Activated CD8-positive, alpha-beta memory T cell treated with anti-CD3 and anti-CD28 coated beads, Interleukin-2, amount 50 U/mL, for 48 hours (primary cell): ENCODE results near the gene MED12L.
"Not testable (repeated sequence)": the region's sequence is repeated elsewhere in the genome, so short reads cannot be mapped to it uniquely, and the experiment has no call there.

Source experiments
- DNase-seq: peaks from one replicate; pipeline ENCODE4 v3.0.0-alpha.2; 2020

Gene MED12L, protein sequence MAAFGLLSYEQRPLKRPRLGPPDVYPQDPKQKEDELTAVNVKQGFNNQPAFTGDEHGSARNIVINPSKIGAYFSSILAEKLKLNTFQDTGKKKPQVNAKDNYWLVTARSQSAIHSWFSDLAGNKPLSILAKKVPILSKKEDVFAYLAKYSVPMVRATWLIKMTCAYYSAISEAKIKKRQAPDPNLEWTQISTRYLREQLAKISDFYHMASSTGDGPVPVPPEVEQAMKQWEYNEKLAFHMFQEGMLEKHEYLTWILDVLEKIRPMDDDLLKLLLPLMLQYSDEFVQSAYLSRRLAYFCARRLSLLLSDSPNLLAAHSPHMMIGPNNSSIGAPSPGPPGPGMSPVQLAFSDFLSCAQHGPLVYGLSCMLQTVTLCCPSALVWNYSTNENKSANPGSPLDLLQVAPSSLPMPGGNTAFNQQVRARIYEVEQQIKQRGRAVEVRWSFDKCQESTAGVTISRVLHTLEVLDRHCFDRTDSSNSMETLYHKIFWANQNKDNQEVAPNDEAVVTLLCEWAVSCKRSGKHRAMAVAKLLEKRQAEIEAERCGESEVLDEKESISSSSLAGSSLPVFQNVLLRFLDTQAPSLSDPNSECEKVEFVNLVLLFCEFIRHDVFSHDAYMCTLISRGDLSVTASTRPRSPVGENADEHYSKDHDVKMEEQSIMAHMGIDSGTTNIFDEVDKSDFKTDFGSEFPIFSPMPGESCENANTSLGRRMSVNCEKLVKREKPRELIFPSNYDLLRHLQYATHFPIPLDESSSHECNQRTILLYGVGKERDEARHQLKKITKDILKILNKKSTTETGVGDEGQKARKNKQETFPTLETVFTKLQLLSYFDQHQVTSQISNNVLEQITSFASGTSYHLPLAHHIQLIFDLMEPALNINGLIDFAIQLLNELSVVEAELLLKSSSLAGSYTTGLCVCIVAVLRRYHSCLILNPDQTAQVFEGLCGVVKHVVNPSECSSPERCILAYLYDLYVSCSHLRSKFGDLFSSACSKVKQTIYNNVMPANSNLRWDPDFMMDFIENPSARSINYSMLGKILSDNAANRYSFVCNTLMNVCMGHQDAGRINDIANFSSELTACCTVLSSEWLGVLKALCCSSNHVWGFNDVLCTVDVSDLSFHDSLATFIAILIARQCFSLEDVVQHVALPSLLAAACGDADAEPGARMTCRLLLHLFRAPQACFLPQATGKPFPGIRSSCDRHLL (N-terminal part only)

DNA sequence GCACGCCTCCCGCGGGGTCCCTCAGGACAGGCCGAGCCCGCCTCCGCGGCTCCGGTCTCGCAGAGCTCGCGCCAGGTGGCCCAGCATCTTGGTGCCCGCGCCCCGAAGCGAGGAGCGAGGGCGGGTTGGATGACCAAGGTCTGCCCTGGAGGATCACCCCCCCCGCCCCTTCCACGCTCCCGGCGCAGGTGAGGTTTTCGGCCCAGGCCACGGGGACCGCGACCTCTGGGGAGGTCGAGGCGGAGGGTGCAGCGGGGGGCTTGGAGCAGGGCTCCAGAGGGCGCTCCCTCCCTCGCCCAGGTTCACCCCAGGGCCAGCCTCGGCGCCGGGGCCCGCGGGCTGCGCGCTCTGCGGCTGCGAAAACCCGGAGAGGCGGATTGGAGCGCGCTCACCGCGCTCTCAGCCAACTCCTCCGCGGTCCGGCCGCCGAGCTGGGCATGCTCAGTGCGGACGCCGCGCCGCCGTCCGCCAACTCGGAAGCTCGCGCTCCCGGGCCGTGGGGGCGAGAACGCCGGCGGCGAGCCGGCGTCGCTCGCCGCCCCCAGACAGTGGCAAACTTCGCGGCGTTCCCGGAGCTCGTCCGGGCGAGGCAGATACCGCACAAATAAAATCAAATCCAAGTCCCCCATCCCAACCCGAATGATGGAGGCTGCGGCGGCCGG, at the start of gene MED12L:
Gene MED12L (plus strand): TSS at position 438 of the 662 bp plus-strand sequence. CDS start 1,263 bp downstream, outside the sequence.
- DNase-seq: peak; percentile 84

DNA sequence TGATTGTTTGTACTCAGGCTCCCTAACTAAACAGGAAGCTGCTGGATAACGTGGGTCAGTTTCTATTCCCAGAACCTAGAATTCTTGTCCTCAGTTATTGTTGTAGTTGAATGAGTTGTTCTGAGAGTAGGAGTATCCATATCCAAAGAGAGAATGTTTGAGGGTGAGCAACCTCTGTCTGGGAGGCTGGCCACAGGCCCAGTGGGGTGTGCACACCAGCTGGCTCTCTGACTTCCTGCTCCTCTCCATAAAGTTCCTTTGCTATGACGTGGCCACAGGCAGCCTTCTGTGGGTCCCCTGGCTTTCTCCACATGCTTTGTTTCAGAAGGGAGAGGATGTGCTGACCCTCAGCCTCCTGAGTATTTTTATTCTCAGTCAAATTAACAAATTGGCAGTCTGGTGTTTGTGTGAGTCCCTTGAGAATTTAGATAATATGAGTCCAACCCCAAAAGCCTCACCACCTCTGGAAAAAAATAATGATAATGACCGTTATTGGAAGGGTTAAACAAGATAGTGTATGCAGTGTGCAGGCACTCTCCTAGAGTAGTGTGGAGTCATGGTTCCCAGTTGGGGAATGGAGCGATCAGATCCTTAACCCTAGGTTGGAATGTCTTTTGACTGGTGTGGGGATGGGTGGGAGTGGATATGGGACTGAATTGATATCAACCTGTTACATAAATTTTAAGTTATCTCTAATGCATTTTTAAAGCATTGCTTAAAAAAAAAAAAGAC, 47.6 kb upstream of the MED12L start:
- DNase-seq: no peak

DNA sequence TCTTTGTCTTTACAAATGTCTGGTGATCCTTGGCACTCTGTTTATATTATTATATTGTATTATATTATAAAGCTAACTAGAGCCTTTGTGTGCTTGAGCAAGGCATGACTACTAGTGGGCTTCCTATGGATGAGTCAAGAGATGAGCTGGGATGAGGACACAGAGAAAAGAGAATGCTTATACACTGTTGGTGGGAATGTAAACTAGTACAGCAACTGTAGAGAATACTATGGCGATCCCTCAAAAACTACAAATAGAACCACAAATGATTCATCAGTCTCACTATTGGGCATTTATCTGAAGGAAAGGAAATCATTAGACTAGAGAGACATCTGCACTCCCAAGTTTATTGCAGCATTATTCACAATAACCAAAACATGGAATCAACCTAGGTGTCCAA, 40.8 kb upstream of the MED12L start:
- DNase-seq: no peak

- no peak for DNase-seq
Observed at GRCh38 chr3:151047636-151048035, 37.8 kb upstream of the MED12L start.

GRCh38 chr3:151051533-151051932, 33.9 kb upstream of the MED12L start:
- no peak for DNase-seq

DNA sequence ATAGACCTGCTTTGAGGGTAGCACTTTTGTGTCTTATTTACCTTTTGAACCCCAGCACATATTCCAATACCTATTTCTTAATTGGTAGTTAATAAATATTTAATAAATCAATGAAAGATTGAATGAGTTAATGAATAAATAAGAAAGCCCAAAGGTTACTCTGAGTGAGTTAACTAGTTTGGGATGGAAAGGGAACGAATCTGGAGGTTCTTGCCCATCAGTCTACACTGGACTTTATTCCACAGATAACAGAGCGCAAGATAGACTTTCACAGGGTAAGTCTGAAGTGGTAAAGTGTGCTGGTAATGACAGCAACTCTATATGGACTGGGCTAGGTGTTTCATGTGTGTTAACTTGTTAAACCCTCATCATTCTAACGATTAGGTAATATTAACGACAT, 33.1 kb upstream of the MED12L start:
- no peak for DNase-seq

DNA sequence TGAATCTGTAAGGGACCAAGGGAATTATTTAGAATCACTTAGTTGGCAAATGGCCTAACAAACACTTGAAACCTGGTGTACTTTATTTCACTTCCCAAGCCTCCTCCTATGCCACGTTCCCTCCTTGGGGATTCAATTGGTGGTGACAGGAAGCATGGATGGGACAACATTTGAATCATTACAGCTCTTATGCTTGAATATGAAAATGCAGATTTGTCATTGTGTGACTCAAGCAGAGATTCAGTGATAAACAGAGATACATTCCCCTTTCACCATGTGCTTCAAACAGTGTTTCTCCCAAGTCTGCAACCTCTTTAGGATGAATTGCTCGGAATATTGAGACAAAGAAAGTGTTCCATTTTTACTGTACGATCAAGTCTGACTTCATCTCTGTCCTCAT, 32.7 kb upstream of the MED12L start:
- DNase-seq: no peak

DNA sequence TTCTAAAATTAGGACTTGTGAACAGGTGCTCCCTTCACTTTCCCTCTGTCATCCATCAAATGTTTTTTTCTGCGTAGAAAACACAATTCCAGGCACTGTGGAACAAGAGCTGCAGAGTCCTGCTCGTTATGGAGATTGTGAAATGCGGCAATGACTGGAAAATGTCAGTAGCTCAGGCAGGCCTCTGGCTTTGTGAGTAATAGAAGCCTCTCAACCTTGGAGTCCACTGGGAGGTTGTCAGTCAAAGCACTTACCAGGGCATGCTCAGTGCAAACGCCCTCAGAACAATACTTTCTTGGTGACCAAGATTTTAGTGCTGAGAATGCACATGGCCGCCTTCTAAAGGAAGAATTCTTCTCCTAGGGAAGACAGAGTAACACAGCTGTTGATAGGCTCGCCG, 26.7 kb upstream of the MED12L start:
- no peak for DNase-seq

- DNase-seq: no peak
Observed at GRCh38 chr3:151062611-151063010, 22.9 kb upstream of the MED12L start.

GRCh38 chr3:151067158-151067557, 18.3 kb upstream of the MED12L start:
- DNase-seq: no peak

DNA sequence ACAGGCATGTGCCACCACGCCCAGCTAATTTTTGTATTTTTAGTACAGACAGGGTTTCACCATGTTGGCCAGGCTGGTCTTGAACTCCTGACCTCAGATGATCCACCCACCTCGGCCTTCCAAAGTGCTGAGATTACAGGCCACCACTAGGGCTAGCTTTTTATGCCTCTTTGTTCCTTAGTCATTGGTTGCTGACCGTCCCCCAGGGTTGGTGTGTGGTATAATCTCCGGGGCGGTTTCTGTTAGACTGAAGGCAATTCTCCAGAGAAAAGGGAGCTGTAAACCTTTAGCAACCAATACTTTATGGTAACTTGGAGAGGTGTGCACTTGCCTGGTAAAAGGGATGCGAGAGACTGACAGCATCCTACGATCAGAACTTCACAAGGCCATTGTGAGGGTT, 12.6 kb upstream of the MED12L start:
- not testable (repeated sequence) for DNase-seq

DNA sequence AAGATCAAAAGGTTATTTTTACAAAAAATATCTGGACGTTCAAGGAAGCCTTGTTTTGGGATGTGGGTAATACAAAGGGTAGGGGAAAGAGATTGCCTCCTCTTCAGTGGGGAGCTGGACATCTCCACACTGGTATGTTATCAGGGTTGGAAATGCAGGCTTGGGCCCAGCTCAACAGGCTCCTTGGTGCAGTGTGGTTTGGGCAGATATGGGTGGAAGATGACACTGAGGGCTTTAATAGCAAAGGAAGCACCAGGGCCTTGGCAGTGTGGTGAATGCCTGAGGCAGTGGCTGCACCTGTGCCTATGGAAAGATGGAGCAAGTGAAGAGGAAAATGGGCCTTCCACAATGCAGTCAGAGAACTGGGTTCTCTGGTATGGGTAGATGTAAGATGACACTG, 11.2 kb upstream of the MED12L start:
- DNase-seq: no peak

GRCh38 chr3:151075869-151076562, 9.4 kb upstream of the MED12L start:
- no peak for DNase-seq

- DNase-seq: no peak
Observed at GRCh38 chr3:151076626-151077025, 8.8 kb upstream of the MED12L start.

- not testable (repeated sequence) for DNase-seq
Observed at GRCh38 chr3:151081082-151081481, 4.4 kb upstream of the MED12L start.

DNA sequence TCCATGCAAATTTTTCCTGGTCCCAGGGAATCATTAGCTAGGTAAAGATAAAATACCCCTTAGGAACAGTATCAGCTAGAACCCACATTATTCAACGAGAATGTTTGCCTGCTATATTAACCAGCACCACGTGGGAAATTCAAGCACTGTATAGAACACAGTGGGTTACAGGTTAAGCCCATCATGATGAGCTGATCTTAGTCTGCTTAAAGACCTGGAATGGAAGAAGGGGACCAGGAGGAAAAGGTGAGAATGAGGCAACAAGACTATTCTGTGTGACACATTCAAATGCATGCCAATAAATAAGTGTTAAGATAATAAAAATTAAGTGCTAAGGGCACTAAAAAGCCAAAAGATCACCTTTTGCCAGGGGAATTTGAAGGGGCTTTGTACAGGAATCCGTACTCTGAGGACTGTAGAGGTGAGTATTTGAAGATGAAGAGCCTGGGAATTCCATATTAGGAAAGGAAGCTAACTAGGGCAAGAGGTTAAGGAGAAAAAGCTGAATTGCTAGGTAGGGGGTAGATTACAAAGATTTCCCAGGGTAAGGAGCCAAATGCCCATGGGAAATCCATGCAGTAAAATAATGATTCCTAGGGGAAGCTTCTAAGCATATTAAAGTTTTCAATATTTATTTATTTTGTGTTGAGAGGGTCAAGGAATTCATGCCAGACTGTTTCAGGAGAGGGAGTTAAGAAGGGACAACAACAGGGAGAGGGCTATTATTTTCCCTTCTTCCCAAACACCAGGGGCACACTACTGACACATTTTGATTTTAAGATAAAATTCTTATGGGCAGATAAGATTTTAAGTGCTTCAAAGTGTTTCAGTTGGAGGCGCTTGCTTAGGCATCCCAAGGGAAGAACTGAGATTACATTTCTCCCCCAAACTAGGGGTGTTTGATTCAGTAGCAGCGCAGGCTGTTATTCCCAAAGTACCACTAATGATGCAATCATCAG, 2.3 kb upstream of the MED12L start:
- no peak for DNase-seq

DNA sequence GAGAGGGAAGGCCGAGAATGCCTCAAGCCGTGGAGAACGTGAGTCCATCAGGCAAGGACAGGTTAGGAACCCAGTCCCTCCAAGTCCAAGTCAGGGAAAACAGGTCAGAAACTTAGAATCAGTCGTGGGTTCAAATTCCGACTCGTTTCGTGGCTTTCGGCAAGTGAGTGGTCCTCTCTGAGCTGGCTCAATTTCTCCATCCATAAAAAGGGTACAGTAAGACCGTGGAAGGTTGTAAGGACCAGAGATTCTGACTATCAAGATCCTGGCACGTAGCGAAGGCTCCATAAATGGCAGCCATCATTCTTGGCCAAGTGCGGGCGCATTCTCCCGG, 604 bp upstream of the MED12L start:
- no peak for DNase-seq

DNA sequence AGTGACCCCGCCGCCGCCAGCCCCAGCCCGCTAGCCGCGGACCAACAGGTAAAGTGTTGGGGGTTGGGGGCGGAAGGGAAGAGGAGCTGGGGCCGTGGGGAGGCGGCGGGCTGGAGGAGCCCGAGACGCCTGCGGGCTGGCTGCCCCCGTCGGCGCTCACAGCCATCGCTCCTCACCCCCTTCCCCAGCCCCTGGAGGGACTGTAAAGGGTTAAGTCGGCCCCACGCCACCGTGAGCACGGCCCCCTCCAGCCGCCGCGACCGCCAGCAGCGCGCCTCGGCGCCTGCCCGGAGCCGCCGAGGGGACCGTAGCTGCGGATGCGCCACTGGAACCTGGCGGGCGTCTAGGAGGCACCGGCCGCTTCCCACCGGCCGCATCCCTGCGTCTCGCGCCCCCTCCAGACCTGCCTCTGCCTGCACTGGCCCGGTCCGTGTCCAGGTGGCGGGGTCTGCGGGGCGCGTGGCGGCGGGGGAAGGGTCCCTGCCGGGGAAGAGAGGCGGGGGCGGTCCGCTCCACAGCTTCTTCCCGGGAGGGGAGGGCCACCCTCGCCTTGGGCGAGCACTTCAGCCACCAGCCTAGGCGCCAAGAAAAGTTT, 522 bp downstream of the MED12L start:
- DNase-seq: peak; percentile 60

GRCh38 chr3:151086484-151087456, 1.3 kb downstream of the MED12L start:
- peak; percentile 84 for DNase-seq
